AG10803 (cell line): Measurements from ENCODE around the gene PGM2.

Experiments
- DNase-seq: peaks from one replicate; pipeline ENCODE4 v3.0.0; 2010; ENCODE audit warnings: low read depth
- H3K4me3 ChIP-seq: 2 replicates; pipeline ENCODE4 v1.5.1; 2011; ENCODE audit warnings: mild to moderate bottlenecking, low read length, control low read depth
- CTCF ChIP-seq: conservative IDR thresholded peaks from 2 replicates; pipeline ENCODE4 v1.5.1; 2011; ENCODE audit warnings: mild to moderate bottlenecking, low read length, control low read depth, inconsistent platforms

PGM2 gene

GRCh38 chr4:37876156-37876555, 49.7 kb downstream of the PGM2 start:
- TF ChIP-seq CTCF: no peak
- DNase-seq: no peak
- H3K4me3 ChIP-seq: no peak overlapping the region

DNA sequence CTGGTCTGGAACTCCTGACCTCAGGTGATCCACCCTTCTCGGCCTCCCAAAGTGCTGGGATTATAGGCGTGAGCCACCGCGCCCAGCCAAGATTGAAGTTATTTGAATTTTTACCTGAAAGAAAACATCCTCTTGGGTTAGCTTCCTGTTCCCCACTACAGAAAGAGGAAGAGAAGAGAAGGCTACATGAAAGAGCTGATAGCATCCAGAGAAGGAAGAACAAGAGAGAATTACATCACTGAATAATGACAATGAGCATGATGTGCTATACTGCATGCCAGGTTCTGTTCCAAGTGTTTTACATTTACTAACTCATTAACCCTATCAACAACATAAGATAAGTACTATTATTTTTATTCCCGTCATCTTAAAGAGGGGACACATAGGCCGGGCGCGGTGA, 52.9 kb downstream of the PGM2 start:
- no peak for TF ChIP-seq CTCF
- H3K4me3 ChIP-seq: no peak overlapping the region
- DNase-seq: no peak

- no peak for TF ChIP-seq CTCF
- DNase-seq: no peak
- H3K4me3 ChIP-seq: no peak overlapping the region
Observed at GRCh38 chr4:37881811-37882210, 55.3 kb downstream of the PGM2 start.

DNA sequence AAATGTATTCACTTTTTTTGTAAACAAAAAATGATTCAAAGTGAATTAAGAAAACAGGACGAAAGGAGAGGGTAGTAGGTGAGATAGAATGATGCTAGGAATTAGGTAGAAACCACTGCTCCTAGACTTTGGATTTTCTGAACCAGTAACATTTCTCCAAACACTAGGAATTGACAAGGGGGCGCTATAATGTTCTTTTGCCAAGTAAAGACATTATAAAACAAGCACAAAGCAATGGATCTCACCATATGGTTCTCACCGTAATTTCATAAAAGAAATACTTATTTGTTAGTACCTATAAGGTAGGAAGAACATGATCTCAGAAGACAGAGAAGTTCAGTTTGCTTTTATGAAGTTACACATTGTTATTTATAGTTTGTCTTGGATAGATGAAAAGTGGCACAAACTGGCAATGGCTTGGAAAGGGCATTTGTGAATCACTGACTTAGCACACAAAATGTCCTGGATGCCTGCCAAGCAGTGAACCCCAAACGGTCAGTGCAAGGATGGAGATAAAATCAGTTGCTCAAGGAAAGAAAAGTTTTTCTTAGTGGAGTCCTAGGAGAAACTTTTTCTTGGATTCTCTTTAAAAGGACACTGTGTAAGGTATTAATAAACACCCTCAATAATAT, 56.3 kb downstream of the PGM2 start:
- no peak for DNase-seq
- no peak overlapping the region for H3K4me3 ChIP-seq
- no peak for TF ChIP-seq CTCF

DNA sequence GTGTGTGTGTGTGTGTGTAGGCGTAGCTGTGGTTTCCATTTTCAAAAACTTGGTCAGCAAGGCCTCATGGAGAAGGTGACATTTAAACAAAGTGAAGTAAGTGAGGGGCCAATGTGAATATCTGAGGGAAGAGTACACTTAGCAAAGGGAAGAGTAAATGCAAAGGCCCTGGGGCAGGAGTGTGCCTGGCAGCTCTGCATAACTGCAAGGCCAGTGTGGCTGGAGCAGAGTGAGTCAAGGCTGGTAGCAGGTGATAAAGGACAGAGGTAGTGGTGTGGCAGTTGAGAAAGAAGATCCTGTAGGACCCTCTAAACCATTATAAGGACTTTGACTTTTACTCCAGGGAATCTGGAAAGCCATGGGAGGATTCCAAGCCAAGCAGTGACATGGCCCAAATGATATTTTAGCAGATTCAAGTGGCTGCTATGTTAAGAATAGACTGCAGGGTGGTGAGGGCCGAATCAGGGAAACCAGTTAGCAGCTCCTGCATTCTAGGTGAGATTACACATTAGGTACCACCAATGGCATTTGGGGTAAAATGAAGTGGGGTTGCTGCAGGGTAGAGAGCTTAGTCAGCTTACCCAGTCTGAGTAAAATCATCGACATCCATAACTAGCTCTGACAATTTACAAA, 58.5 kb downstream of the PGM2 start:
- no peak for DNase-seq
- no peak overlapping the region for H3K4me3 ChIP-seq
- TF ChIP-seq CTCF: no peak

DNA sequence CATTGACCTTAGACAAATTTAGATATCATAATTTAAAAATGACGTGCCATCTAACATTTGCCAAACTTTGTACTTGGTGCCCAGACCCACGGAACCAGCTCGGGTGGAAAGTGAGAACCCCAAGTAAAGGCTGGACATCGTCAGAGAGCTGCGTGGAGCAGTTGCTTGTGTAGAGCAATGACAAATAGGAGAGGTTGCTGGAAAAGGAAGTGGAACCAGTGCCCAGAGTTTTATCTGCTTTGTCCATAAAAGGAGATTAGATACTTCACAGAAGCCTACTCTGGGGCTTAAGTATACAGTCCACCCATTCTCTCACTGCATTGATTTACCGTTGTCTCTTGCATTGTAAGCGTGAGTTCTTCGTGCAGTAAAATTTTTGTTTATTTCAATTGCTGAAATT, 59.0 kb downstream of the PGM2 start:
- no peak overlapping the region for H3K4me3 ChIP-seq
- DNase-seq: no peak
- no peak for TF ChIP-seq CTCF
